ENCODE data around the gene FXYD2.

Gene FXYD2

DNA sequence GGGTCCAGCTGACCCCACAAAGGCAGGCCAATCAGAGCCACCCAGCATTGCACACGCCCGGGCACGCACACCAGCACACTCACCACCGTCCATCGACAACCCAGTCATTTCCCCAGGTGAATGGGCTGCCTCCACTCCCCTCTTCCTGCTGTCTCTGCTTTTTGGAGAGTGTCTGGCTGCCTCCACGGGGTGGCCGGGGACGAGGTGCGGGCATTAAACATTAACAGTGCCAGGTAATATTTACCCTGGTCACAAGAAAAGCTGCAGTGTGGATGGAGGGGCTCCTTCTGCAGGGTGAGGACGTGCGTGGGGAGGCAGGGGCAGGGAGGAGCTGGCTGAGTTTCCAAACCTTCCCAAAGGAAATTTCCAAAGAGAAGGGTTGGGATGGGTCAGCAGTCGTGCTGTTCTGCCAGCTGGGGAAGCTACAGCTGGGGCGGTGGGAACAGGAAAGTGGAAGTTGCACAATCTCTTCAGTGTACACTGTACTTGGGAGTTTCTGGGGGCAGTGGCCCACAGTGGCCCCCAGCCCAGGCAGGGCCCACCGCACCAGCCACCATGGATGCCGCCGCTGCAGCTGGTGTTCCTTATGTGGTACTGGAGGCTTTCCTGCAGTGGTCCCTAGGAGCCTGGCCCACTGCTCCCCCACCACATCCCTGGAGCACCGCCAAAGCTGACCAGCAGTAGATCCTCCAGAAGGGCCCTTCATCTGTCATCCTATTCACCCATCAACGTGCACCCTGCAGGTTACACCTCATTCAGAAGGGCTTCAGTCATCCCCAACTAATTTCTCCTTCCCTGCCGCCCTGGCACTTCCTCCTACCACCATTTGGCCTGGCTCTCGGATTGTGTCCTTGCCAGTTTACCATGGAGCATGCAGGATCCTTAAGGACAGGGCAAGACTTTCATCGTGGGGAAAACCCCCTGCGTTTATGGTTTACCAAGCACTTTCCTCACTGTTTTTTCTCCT, at the start of gene FXYD2:
Gene FXYD2 (minus strand): TSS at position 174 of the 967 bp plus-strand sequence. CDS start 66 bp downstream, at position 108.
- TF ChIP-seq ZFX (IDR thresholded peaks at IDR 0.05) = no peak
- TF ChIP-seq, protein P1, sequence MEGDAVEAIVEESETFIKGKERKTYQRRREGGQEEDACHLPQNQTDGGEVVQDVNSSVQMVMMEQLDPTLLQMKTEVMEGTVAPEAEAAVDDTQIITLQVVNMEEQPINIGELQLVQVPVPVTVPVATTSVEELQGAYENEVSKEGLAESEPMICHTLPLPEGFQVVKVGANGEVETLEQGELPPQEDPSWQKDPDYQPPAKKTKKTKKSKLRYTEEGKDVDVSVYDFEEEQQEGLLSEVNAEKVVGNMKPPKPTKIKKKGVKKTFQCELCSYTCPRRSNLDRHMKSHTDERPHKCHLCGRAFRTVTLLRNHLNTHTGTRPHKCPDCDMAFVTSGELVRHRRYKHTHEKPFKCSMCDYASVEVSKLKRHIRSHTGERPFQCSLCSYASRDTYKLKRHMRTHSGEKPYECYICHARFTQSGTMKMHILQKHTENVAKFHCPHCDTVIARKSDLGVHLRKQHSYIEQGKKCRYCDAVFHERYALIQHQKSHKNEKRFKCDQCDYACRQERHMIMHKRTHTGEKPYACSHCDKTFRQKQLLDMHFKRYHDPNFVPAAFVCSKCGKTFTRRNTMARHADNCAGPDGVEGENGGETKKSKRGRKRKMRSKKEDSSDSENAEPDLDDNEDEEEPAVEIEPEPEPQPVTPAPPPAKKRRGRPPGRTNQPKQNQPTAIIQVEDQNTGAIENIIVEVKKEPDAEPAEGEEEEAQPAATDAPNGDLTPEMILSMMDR (conservative IDR thresholded peaks at IDR 0.05) = no peak
- H3K27ac ChIP-seq = no peak within 1 kb of the TSS

DNA sequence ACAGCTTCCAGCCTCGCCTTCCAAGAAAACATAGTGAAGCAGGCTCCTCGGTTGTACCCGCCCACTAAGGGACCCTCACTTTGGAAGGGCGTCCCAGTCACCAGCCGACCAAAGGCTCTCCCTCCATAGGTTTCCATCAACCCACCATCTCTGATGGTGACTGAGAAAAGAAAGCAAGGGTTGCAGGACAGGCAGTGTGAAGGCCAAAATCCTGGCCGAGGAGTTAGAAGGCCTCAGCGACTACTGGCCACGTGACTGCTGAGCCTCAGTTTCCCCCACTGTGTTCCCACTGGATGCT, 49.2 kb upstream of the FXYD2 start:
- H3K27ac ChIP-seq = no peak overlapping the region
- TF ChIP-seq ZFX (IDR thresholded peaks at IDR 0.05) = no peak

GRCh38 chr11:117872975-117873827, 48.7 kb upstream of the FXYD2 start:
- no peak overlapping the region for H3K27ac ChIP-seq
- TF ChIP-seq ZFX (IDR thresholded peaks at IDR 0.05) = no peak
- TF ChIP-seq, protein P1 (conservative IDR thresholded peaks at IDR 0.05) = no peak

DNA sequence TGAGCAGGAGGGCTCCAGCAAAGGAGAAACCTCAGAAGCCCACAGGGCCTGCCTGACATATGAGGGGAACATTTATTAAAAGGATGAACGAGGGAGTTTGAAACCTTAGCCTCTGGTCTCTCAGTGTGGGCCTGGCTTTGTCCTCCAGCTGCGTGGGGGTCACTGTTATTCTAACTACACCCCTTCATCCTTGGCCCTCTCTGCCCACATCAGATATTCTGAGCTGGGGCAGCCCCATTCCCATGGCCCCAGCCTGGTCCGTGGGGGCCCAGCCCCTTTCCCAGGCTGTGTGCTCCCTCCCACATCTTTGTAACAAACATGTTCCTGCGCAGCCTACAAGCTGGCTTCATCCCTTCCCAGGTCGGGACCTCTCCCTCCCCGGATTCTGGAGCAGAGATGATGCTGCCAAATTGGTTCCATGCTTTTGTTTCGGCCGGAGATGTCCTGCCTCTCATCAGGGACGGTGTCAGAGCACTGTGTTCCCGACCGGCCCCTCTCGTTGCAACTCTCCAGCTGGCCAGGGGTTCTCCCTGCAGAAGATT, 47.9 kb upstream of the FXYD2 start:
- no peak overlapping the region for H3K27ac ChIP-seq
- TF ChIP-seq ZFX (IDR thresholded peaks at IDR 0.05) = no peak
- TF ChIP-seq, protein P1 (conservative IDR thresholded peaks at IDR 0.05) = no peak

- TF ChIP-seq, protein P1 (conservative IDR thresholded peaks at IDR 0.05) = no peak
- no peak for TF ChIP-seq ZFX (IDR thresholded peaks at IDR 0.05)
- no peak overlapping the region for H3K27ac ChIP-seq
These were observed 47.2 kb upstream of the FXYD2 start for GRCh38 chr11:117871784-117872183.

DNA sequence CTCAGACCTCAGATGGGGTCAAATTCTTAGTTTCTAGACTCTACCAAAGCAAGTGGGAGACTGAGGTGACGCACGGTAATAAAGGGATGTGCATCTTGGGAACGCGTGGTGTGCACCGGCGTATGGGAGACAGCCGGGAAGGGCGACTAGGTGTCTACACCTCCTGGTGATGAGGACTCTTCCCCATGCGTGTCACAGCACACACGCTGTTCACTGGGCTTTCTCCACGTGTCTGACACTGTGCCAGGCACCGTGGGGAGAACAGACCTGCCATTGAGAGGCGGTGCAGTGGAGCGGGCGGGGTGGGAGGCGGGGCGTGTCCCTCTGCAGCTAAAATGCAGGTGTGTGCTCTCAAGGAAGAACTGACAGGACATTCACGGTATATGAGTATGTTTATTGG, 46.6 kb upstream of the FXYD2 start:
- no peak overlapping the region for H3K27ac ChIP-seq
- TF ChIP-seq, protein P1 (conservative IDR thresholded peaks at IDR 0.05) = no peak
- TF ChIP-seq ZFX (IDR thresholded peaks at IDR 0.05) = no peak

DNA sequence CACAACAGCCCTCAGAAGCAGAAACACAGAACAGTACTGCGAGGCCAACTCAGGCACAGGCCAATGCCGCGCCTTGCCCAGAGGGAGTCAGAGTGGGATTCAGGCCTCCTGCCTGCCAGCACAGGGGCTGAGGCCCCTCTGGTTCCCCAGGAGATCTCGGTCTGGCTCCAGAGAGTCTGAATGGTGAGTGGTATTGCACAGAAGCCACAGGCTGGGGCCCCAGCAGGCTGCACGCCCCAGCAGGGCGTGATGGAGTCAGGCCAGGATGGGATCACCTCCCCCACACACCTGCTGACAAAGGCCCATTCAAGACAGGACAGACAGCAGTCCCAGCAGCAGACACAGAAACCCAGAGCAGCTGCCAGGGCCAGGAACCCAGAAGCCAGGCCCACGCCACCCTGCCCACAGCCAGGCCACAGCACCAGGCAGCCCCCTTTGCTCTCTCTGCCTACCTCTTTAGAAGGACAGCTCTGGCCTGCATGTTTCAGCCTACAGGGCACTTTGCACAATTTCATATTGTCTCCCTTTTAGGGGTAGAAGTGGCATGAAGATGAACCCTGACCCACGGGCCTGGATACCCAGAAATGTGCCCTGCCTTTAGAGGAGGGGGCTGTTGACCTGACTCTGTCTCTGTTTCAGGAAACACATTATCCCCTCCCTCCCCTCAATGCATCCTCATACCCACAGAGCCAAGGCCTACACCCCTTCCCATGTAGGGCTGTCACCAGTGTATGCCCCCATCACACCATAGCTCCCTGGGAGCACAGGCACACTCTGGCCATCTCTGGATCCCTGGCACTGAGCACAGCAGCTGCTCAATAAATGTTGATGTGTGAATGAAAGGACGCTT, 45.8 kb upstream of the FXYD2 start:
- H3K27ac ChIP-seq = no peak overlapping the region

More for the DNA sequence above, 45.8 kb upstream of the FXYD2 start:
- TF ChIP-seq, protein P1 (conservative IDR thresholded peaks at IDR 0.05) = no peak
- no peak for TF ChIP-seq ZFX (IDR thresholded peaks at IDR 0.05)
